HG02938 (cell line): ENCODE data around the gene AIG1.
A peak's percentile ranks its signal among the peaks of the same experiment; 100 is the strongest.
"Not testable (repeated sequence)": the region's sequence is repeated elsewhere in the genome, so short reads cannot be mapped to it uniquely, and the experiment has no call there.

Source experiments
- ATAC-seq: cut with Tn5 transposase; IDR thresholded peaks from one replicate; pipeline ENCODE4 v1.9.1; 2021; ENCODE audit warnings: mild to moderate bottlenecking, moderate library complexity; ENCODE audit not compliant: unreplicated experiment

The AIG1 gene, protein sequence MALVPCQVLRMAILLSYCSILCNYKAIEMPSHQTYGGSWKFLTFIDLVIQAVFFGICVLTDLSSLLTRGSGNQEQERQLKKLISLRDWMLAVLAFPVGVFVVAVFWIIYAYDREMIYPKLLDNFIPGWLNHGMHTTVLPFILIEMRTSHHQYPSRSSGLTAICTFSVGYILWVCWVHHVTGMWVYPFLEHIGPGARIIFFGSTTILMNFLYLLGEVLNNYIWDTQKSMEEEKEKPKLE

DNA sequence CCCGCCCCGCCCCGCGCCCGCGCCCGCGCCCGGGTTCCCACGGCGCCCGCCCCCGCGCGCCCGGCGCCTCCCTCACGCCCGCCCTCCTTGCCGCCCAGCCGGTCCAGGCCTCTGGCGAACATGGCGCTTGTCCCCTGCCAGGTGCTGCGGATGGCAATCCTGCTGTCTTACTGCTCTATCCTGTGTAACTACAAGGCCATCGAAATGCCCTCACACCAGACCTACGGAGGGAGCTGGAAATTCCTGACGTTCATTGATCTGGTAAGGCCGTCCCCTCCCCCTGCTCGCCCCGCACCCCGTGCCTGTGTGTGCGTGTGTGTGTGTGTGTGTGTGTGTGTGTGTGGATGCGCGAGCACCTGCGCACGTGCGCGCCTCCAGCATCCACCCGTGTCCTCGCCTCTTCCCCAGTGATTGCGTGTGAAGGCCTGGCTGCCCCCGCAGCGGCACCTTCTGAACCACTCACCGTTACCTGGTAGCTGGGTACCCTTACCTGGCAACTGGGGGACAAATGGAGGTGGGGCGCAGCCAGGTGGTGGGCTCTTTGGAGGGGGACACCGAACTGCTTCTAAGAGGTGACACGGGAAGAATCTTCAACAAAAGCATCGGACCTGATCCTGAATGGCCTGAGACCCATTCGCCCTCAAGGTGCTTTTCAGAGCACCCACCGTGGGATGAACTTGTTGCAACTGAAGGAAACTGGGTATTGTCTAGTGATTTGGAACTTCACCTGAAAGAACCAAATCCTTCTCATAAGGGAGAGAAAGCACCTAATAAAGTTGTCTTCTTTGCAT, at the start of gene AIG1:
Gene AIG1 (plus strand): TSS at position 84 of the 791 bp plus-strand sequence. CDS start 37 bp downstream, at position 121.
- ATAC-seq = peak; percentile 54

DNA sequence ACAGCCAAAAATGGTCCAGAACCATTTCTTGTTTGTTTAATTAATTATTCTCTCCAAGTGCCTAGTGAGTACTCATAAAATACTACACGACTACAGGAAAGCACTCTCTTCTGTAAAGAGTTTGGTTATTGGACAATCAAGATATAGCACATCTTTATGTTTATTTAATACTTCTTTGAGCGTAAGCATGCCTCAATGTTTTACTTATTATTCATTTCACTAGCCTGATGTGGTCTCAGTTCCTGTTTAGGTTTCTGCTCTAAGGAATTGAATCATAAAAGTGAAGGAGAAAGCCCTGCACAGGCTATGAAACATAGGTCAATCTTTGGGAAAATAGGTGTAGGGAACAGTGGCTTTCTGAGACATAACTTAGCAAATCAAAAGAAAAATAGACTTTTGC, 45.9 kb upstream of the AIG1 start:
- ATAC-seq = peak; percentile 59

DNA sequence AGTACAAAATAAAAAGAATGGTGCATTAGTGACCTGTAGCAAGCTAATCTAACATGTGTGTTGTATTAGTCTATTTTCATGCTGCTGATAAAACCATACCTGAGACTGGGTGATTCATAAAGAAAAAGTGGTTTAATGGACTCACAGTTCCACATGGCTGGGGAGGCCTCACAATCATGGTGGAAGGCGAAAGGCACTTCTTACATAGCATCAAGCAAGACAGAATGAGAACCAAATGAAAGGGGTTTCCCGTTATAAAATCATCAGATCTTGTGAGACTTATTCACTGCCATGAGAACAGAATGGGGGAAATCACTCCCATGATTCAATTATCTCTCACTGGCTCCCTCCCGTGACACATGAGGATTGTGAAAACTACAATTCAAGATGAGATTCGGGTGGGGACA, 45.4 kb upstream of the AIG1 start:
- peak; percentile 41 for ATAC-seq

DNA sequence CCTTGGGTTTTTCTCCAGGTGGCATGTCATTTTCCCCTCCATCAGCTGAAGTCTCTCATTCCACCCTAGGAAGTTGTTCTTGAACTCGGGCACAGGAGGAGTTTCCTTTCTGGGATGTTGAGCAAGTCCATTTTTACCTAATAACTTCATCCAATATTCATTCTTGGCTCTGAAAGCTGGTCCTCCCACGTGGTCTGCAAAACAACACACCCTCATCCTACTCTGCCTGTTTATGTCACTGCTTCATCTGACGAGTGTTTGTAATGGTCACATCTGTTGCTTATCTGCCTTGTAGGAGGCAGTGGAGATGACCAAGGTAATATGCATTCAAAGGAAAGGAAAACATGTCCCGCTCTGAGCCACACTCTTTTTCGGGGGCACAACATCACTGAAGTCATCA, 41.7 kb upstream of the AIG1 start:
- no peak for ATAC-seq

DNA sequence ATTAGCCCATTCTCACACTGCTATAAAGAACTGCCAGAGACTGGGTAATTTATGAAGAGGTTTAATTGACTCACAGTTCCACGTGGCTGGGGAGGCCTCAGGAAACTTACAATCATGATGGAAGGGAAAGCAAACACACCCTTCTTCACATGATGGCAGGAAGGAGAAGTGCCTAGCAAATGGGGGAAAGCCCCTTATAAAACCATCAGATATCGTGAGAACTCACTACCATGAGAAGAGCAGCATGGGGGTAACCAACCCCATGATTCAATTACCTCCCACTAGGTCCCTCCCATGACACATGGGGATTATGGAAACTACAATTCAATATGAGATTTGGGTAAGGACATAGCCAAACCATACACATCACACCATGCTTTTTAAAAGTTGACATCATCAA, 39.8 kb upstream of the AIG1 start:
- not testable (repeated sequence) for ATAC-seq

DNA sequence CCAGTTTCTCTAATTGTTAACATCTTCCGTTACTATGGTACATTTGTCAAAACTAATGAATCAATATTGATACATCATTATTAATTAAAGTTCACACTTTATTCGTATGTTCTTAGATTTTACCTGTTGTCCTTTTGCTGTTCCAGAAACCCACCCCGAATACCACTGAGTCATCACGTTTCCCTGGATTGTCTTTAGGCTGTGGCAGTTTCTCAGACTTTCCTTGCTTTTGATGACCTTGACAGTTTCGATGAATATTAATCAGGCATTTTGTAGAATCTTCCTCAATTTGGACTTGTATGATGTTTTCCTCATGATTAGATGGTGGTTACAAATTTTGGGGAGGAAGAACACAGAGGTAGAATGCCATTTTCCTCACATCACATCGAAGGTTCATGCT, 39.1 kb upstream of the AIG1 start:
- no peak for ATAC-seq

DNA sequence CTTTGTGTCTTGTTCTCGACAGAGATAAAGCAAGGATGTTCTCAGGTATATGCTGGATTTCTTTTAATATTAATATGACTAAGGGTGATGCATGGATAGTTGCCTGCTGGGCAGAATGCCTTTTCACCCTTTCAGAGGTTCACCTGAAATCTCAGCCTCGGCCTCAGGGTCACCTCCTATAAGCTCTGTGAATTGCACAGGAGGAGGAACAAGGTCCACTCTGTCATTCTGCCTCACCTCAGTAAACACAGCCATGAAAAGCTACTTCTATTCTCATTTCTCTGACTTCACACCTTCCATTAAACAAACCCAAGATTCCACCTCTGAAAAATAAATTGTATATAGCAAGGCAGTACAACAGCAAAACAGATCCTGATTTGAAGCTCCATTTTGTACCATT, 38.1 kb upstream of the AIG1 start:
- no peak for ATAC-seq

DNA sequence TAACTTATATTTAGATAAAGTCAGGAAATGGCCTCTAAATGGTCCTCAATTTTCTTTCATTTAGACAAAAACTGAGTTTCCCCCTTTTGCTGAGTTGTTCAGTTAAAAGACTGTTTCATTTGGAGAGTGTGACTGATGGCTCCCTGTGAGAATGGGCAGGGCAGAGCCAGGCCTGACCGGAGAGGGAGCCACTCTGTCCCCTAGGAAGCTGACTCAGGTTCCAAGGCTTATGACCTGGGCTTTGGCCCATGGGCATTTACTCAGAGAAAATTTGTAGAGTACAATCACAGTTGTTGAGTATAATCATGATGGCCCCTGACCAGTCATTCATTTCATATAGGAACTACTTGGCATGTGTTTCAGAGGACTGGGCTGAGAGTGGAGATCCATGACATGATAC, 37.0 kb upstream of the AIG1 start:
- ATAC-seq = no peak

DNA sequence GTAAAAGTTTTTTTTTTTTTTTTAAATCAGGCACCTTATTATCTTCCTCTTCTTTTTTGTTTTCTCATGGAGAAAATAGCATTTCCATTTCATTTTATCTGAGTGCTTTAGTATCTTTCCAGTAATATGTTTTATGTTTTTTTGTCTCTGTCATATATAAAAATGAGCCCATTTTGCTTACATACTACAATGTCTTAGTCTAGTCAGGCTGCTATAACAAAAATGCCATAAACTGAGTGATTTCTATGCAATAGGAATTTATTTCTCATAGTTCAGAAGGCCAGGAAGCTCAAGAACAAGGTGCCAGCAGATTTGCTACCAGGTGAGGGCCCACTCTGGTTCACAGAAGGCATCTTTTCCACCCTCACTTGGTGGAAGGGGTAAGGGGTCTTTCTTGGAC, 35.7 kb upstream of the AIG1 start:
- ATAC-seq = no peak

DNA sequence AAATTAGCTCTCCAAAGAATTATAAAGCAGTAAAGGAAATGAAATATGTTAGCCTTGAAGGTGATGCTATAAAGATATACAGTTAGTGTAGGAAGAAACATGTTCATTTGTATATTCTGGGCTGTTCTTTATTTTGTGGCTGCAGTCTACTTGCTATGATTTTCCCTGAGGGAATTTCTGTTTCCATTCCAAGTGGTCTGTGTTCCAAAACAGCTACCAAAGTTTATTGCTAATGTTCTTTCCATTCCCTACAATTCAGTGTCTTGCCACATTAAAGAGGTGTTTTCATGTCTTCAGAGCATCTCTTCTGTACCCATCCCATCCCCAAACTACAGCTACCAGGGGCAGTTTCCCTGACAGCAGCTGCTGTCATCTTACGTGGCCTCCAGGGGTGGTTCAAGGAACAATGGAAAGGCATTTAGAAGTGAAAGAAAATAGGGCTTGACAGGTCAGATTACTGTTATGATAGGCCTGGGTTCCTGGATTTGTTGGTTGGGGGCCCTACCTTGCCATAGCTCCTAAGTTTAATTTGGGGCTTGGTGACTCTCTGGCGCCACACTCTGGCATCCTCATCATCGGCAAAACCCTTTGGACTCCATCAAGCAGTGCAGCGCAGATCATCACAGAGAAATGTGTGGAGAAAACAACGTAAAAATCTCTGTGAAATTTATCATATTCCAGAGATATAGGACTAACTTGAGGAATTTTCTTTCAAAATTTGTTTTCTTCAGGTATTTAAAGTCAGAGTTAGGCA, 33.8 kb upstream of the AIG1 start:
- no peak for ATAC-seq

DNA sequence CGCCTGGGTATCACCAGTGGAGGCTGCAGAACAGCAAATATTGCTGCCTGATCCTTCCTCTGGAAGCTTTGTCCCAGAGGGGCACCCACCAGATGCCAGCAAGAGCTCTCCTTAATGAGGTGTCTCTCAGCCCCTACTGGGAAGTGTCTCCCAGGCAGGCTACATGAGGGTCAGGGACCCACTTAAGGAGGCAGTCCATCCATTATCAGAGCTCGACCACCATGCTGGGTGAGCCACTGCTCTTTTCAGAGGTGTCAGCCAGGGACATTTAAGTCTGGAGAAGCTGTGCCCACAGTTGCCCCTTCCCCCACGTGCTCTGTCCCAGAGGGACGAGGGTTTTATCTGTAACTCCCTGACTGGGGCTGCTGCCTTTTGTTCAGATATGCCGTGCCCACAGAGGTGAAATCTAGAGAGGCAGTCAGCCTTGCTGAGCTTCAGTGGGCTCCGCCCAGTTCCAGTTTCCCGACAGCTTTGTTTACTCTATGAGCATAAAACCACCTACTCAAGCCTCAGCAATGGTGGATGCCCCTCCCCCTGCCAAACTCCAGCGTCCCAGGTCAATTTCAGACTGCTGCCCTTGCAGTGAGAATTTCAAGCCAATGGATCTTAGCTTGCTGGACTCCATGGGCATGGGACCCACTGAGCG, 25.9 kb upstream of the AIG1 start:
- no peak for ATAC-seq

DNA sequence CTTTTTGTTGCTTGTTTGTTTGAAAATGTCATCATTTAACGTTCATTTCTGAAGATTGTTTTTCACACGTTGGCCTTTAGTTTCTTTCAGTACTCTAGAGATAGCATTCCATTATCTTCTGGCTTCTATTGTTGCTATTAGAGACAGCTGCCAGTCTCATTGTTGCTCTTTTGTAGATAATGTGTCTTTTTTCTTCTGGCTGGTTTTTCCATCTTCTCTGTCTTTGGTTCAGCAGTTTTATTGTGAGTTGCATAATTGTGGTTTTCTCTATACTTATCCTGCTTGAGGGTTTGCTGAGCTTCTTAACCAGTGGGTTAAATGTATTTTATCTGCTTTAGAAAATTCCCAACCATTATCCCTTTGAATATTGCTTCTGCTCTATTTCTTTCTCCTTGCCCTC, 23.2 kb upstream of the AIG1 start:
- no peak for ATAC-seq

DNA sequence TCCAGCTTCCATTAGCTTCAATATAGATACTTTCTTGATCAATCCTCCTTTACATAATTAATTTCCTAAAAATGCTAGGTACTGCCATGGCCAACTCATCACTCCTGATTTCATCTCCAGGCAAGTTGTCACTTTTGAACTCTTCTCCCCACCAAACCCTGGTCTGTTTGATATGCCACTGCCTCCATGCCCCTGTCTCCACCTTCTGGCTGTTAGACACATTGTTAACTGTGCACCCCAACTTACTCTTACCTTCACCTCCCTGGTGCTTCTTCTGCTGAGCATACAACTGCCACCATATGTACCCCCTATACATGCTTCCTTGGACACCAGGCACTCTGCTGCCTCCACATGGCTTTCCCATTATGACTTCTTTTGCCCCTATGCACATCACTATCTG, 21.9 kb upstream of the AIG1 start:
- no peak for ATAC-seq

DNA sequence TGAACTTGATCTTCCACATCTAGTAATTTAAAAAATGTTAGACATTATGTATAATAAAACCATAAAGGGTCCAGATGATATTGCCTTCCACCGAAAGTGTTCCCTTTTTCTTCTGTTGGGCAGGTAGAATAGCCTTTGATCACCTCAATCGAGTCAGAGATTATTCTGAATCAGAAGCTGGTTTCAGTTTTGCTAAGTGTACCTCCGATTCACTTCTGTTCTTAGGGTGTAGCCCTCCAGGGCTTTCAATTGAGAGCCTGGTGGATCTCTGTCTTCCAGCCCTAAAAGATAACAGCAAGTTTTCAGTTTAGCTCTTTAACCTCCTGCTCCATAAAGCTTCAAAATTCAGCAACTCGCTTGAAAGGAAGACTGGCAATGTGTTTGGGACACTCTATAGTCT, 21.1 kb upstream of the AIG1 start:
- no peak for ATAC-seq

DNA sequence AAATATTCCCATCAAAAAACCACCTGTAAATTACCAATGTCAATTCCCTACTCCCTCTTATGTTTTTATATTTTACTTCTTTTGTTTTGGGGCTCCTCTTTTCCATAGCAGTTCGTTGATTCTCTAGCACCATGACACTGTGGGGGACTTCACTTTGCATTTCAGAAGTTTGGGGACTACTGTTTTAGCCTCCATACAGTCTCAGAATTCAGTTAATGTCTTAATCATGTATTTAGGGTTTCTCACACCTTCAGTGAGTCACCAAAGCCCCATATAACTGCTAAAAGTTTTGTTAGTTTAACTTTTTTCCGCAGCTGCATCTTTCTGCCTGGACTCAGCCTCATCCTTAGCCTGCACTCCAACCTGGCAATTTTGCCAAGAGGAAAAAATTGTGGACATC, 20.7 kb upstream of the AIG1 start:
- no peak for ATAC-seq

DNA sequence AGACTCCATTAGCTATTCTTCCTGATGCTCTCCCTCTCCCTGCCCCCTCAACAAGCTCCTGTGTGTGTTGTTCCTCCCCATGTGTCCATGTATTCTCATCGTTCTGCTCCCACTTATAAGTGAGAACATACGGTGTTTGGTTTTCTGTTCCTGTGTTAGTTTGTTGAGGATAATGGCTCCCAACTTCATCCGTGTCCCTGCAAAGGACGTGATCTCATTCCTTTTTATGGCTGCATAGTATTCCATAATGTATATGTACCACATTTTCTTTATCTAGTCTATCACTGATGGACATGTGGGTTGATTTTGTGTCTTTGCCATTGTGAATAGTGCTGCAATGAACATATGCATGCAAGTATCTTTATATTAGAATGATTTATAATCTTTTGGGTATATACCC, 16.3 kb upstream of the AIG1 start:
- ATAC-seq = not testable (repeated sequence)

DNA sequence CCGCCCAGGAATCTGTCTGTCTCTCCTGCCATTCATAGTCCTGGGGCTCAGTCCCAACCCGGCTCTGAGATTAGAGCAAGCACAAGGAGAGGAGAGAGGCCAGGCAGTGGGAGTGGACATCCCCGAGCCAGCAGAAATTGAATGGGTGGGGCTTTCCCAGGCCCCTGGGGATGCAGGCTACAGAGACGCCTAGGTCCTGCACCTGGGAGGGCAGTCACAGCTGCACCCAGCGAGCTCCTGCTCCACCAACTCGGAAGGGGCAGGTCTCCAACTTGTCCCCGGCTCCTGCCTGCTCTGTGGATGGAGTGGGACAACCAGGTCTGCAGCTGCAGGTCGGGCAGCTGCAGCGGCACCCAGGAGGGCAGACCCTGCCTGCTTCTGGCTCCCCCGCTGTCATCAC, 11.1 kb upstream of the AIG1 start:
- no peak for ATAC-seq

DNA sequence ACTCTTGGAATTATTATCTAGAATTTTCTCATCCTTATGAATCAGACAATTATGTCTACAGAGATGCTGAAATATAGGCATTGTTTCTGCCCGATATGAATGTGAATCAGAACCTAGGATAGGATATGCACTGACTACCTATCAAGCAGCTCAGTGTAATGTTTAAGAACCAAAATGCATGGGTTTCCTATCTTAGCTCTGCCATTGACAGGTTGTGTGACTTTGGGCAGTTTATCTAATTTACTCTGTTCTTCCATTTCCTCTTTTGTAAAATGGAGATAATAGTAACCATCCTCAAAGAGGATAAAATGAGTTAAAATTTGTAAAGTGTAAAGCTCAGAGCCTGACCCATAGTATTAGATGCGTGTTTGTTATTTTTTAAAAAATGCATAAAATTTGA, 10.2 kb upstream of the AIG1 start:
- no peak for ATAC-seq

DNA sequence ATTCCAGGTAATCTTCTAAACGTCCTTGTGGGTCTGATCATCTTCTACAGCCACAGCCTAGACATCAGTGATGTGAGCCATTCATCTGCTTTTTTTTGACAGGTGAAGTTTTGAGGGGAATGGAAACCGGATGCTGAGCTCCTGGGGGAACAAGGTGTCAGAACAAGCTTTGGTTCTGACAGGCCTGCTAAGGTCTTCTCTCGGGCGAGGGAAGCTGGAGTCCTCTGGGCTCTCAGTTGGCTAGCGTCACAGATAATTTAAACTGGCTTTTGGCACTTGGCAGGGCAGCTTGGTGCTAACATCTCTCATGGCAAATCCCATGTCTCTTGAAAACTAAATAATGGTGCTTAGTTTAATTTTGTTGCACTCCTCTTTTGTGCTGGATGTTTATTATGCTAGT, 8.4 kb upstream of the AIG1 start:
- ATAC-seq = no peak

DNA sequence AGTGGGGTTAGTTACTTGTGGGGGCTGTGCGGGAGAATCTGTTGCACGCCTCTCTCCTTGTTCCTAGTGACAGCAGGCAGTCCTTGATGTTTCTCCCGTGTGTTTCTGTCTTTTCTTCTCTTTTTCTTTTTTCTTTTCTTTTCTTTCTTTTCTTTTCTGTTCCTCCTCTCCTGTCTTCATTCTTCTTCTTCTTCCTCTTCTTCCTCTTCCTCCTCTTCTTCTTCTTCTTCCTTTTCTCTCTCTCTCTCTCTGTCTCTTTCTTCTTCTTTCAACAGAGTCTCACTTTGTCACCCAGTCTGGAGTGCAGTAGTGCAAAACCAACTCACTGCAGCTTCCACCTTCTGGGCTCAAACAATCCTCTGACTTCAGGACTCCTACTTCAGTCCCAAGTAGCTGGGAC, 6.8 kb upstream of the AIG1 start:
- no peak for ATAC-seq

DNA sequence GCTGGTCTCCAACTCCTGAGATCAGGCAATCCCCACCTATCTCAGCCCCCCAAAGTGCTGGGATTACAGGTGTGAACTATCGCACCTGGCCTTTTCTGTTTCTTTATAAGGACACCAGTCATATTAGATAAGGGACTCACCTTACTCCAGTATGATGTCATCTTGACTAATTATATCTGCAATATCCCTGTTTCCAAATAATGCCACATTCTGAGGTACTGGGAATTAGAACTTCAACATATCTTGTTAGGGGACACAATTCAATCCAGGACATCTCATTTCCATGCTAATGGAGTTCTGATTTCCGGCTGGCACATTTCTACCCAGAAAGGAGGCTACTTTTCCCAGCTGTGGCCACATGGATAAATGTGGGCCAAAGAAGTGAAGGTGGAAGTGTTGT, 6.4 kb upstream of the AIG1 start:
- no peak for ATAC-seq
